Measurements from ENCODE around the gene ARFGEF2.

The ARFGEF2 gene

GRCh38 chr20:48899881-48900280 is 21.6 kb upstream of the ARFGEF2 start:
- DNase-seq, result no peak

- DNase-seq, result no peak
Observed at GRCh38 chr20:48901326-48901725, 20.2 kb upstream of the ARFGEF2 start.

- DNase-seq, result no peak
Observed at GRCh38 chr20:48903705-48904104, 17.8 kb upstream of the ARFGEF2 start.

- DNase-seq, result peak; percentile 67
Observed at GRCh38 chr20:48904566-48905296, 16.8 kb upstream of the ARFGEF2 start.

GRCh38 chr20:48905297-48905647 is 16.2 kb upstream of the ARFGEF2 start:
- DNase-seq, result no peak

GRCh38 chr20:48906221-48906877 is 15.2 kb upstream of the ARFGEF2 start:
- DNase-seq, result no peak

- no peak for DNase-seq
Observed at GRCh38 chr20:48908656-48909319, 12.7 kb upstream of the ARFGEF2 start.

- DNase-seq, result no peak
Observed at GRCh38 chr20:48909910-48910309, 11.6 kb upstream of the ARFGEF2 start.

GRCh38 chr20:48910347-48910781 is 11.1 kb upstream of the ARFGEF2 start:
- no peak for DNase-seq

GRCh38 chr20:48912065-48912464 is 9.4 kb upstream of the ARFGEF2 start:
- no peak for DNase-seq

GRCh38 chr20:48916699-48917098 is 4.8 kb upstream of the ARFGEF2 start:
- DNase-seq, result no peak

GRCh38 chr20:48919336-48919881 is 2.1 kb upstream of the ARFGEF2 start:
- DNase-seq, result no peak

GRCh38 chr20:48919882-48920526 is 1.5 kb upstream of the ARFGEF2 start:
- no peak for DNase-seq

GRCh38 chr20:48920527-48921167 is 864 bp upstream of the ARFGEF2 start:
- no peak for DNase-seq

- no peak for DNase-seq
Observed at GRCh38 chr20:48921883-48922820, 641 bp downstream of the ARFGEF2 start.

- DNase-seq, result no peak
Observed at GRCh38 chr20:48923149-48923718, 1.7 kb downstream of the ARFGEF2 start.

- DNase-seq, result no peak
Observed at GRCh38 chr20:48924756-48925109, 3.2 kb downstream of the ARFGEF2 start.

GRCh38 chr20:48926267-48926666 is 4.8 kb downstream of the ARFGEF2 start:
- no peak for DNase-seq

GRCh38 chr20:48926821-48927220 is 5.3 kb downstream of the ARFGEF2 start:
- no peak for DNase-seq

GRCh38 chr20:48928832-48929725 is 7.6 kb downstream of the ARFGEF2 start:
- peak; percentile 50 for DNase-seq

All from EL (cell line).